ENCODE measurements around the gene TRAF3IP1.

Gene TRAF3IP1

GRCh38 chr2:238406221-238406997 is 86.1 kb downstream of the TRAF3IP1 start:
- DNase-seq (ENCODE audit: extremely low read depth, low read depth): no peak
- TF ChIP-seq, protein P1, sequence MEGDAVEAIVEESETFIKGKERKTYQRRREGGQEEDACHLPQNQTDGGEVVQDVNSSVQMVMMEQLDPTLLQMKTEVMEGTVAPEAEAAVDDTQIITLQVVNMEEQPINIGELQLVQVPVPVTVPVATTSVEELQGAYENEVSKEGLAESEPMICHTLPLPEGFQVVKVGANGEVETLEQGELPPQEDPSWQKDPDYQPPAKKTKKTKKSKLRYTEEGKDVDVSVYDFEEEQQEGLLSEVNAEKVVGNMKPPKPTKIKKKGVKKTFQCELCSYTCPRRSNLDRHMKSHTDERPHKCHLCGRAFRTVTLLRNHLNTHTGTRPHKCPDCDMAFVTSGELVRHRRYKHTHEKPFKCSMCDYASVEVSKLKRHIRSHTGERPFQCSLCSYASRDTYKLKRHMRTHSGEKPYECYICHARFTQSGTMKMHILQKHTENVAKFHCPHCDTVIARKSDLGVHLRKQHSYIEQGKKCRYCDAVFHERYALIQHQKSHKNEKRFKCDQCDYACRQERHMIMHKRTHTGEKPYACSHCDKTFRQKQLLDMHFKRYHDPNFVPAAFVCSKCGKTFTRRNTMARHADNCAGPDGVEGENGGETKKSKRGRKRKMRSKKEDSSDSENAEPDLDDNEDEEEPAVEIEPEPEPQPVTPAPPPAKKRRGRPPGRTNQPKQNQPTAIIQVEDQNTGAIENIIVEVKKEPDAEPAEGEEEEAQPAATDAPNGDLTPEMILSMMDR (IDR thresholded peaks at IDR 0.05; ENCODE audit: low read depth, low read length): no peak

GRCh38 chr2:238406998-238407285 is 86.6 kb downstream of the TRAF3IP1 start:
- TF ChIP-seq, protein P1 (IDR thresholded peaks at IDR 0.05; ENCODE audit: low read depth, low read length): no peak
- no peak for DNase-seq (ENCODE audit: extremely low read depth, low read depth)

DNA sequence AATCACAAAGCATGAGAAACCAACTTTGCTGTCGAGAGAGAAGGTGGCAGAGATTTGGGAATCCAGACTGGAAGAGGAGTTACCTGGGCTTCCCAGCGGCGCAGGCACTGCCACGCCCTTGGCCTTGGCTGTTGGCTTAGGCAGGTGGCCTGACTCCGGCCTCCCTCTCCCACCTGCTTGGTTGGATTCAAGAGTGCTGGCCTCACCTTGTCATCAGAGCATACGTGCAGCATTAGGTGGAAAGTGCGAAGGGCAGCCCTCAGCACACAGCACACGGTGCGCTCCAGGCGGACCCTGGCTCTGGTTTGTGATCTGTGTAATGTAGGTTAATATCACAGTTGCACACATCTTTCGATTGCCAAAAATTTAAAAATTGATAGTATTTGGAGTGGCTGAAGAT is 87.2 kb downstream of the TRAF3IP1 start:
- TF ChIP-seq, protein P1 (IDR thresholded peaks at IDR 0.05; ENCODE audit: low read depth, low read length): no peak
- DNase-seq (ENCODE audit: extremely low read depth, low read depth): no peak

DNA sequence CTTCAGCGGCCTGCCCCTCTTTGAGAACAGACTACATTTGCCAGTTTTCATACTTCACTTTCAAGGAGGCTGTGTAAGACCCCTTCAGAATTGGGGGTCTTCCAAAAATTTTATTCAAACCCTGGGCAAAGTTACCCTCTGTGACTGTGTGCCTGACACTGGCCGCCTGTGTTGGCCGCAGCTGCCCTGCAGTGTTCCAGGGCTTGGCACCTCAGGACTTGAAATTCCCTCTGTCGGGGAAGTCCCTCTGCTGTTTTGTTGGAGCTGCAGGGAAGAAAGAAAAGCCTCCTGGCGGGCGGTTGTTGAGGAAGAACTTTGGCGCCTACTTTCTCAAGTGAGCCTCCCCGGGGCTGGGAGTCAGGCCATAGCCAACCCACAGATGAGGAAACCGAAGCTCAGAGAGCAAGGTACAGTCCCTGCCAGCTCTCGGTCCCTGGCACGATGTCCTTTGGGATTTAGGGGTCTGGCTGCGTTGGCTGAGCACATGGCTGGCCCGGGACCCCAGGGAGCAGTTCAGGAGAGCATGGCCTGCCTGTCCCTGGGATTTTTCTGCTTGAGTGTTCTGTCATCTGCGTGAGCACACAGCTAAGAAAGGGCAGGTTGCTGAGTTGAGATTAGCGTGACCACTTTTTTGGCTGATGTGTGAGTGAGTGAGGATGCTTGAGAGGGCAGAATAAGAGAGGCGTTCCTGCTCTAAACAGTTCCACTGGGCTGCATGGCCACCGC is 88.5 kb downstream of the TRAF3IP1 start:
- TF ChIP-seq, protein P1 (IDR thresholded peaks at IDR 0.05; ENCODE audit: low read depth, low read length): no peak
- DNase-seq (ENCODE audit: extremely low read depth, low read depth): no peak

DNA sequence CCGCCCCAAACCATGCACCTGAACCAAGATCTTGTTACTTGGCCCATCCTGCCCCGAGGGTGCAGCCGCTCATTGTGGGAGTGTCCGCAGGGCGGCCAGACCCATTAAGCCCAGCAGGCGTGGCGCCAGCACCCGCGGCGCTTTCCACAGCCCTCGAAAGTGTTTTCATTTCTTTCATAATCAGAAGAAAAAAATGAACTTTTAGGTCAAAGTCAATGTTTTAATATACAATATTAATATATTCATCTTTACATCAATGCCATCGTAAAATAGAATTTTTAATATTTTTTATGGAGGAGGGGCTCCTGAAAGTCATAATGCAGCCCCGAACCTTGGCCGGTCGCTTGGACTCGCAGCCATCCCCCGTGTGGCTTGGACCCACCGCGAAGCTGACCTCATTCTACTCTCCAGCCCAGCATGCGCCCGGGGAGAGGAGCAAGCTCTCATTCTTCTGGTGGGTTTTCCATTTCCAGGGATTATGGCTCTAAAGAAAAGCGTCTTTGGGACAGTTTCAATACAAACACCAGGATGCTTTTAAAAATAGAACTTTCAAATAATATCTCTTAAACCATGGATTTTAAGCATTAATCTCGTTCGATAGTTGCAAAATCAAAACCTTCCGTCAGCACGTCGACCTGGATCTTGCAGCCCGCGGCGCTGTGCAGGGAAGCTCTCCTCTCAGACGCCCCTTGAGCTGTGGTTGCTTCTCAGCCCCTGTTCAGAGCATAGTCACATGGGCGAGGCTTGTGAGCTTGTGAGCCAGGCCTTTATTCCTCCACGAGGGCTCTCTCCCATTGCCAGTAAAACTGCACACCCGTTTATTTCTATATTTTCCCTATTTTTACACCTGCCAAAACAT is 89.3 kb downstream of the TRAF3IP1 start:
- no peak for DNase-seq (ENCODE audit: extremely low read depth, low read depth)
- TF ChIP-seq, protein P1 (IDR thresholded peaks at IDR 0.05; ENCODE audit: low read depth, low read length): no peak

DNA sequence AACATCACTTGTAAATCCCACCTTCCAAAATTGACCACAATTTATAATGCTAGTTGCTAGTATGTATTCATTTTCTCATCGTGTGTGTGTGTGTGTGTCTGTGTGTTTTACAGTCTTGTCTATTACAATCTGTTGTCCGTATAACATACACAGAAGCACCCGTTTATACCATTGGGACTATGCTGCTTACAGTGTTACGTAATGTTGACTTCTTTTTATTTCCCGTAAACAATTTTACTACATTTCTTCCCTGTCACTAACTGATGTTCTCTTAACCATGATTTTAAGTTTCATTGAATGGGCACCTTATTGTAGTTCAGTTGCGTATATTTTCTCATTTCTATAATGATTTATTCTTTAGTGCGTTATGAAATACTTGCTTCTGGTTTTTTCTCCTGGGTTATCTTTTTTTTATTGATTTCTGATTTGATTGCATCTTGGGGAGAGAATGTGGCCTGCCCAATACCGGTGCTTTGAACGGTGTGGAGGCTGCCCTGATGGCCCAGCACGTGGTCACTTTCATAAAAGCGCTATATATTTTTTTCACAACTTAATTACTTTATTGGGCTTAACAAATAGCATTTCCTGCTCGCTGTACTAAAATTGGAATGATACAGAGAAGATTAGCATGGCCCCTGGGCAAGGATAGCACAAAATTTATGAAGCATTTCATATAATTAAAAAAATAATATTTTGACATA is 91.9 kb downstream of the TRAF3IP1 start:
- TF ChIP-seq, protein P1 (IDR thresholded peaks at IDR 0.05; ENCODE audit: low read depth, low read length): no peak
- DNase-seq (ENCODE audit: extremely low read depth, low read depth): no peak

Data from AG09319 (cell line).